HCT116 (cell line): ENCODE data around the gene MLLT3. TPM values are rescaled to one million over a fixed set of nuclear protein-coding genes. Genes with fewer than 3 reads are reported as not detected.

Experiments used
- ATAC-seq: fragments of 200-7000 bp; cut with Tn5 transposase; 2 replicates; pipeline ENCODE4 v1.9.1; 2020; ENCODE audit warnings: mild to moderate bottlenecking, moderate library complexity
- BruUV-seq: library from RNA; stranded (reverse); fragments of 400-500 nt; replicated peaks from 2 replicates; lab custom pipeline; 2021; lab: Mats Ljungman, UMichigan
- CTCF ChIA-PET: fragments of 300-600 bp; sonication (Branson Sonifier 250); formaldehyde crosslinking; loops from one replicate; lab custom pipeline; 2021; ENCODE audit warnings: antibody characterized with exemption; lab: Charles Lee
- POLR2A ChIA-PET: fragments of 300-600, 350-600 bp; sonication (Branson Sonifier 250); formaldehyde crosslinking; loops from one replicate; lab custom pipeline; 2021; ENCODE audit warnings: antibody characterized with exemption; lab: Charles Lee
- RAD21 ChIA-PET, 2 experiments: fragments of 300-600 bp; sonication (Branson Sonifier 250); formaldehyde crosslinking; loops; one replicate each; lab custom pipeline; 2023; ENCODE audit warnings: low total read pairs in 2 of 2; ENCODE audit not compliant: uncharacterized antibody in 2 of 2, unreplicated experiment in 2 of 2, low non-redundant PET in 1 of 2; lab: Charles Lee
- DNase-seq: peaks from one replicate; pipeline ENCODE4 v3.0.0-alpha.2; 2010; ENCODE audit warnings: low read depth, low spot score
- H2AFZ ChIP-seq: fragments of 200-600 bp; shearing (Covaris generic), sonication (generic); 2 replicates; pipeline ENCODE4 v1.6.1; 2017; ENCODE audit warnings: low read depth, mixed run types, mixed read lengths, antibody characterized with exemption, low read length; ENCODE audit not compliant: poor library complexity, severe bottlenecking
- H3K27ac ChIP-seq: 2 replicates; pipeline ENCODE4 v1.5.1; 2012; ENCODE audit warnings: low read depth, low read length
- H3K27me3 ChIP-seq: fragments of 200-600 bp; sonication (generic); 2 replicates; pipeline ENCODE4 v1.6.1; 2016; ENCODE audit warnings: mixed run types, low read length, mixed read lengths; ENCODE audit not compliant: insufficient read depth
- H3K36me3 ChIP-seq, 2 experiments: fragments of 200-500 bp in 1 of 2; fragments of 200-600 bp in 1 of 2; sonication (Bioruptor generic) in 1 of 2; sonication (generic) in 1 of 2; 2 replicates each; pipeline versions ENCODE4 v1.5.1 to v1.6.1; 2014 to 2016; ENCODE audit warnings: low read length in 2 of 2, inconsistent platforms in 1 of 2, mixed read lengths in 1 of 2, mixed run types in 1 of 2; ENCODE audit not compliant: insufficient read depth in 2 of 2, control insufficient read depth in 1 of 2
- H3K4me1 ChIP-seq, 2 experiments: fragments of 200-600 bp in 1 of 2; sonication (generic) in 1 of 2; 2 replicates each; pipeline versions ENCODE4 v1.5.1 to v1.6.1; 2012 to 2017; ENCODE audit warnings: low read length in 2 of 2, inconsistent platforms in 1 of 2, mild to moderate bottlenecking in 1 of 2, mixed read lengths in 1 of 2, mixed run types in 1 of 2, moderate library complexity in 1 of 2; ENCODE audit not compliant: insufficient read depth in 2 of 2, control insufficient read depth in 1 of 2
- H3K4me2 ChIP-seq: fragments of 200-600 bp; sonication (generic); 2 replicates; pipeline ENCODE4 v1.6.1; 2017; ENCODE audit warnings: mixed run types, low read length, mixed read lengths
- H3K4me3 ChIP-seq, 2 experiments: fragments of 200-600 bp in 1 of 2; sonication (generic) in 1 of 2; replicated peaks in 1 of 2; 2 replicates each; pipeline ENCODE4 v1.5.1; 2011 to 2016; ENCODE audit warnings: low read length in 2 of 2, control low read depth in 1 of 2, low read depth in 1 of 2, mild to moderate bottlenecking in 1 of 2, mixed read lengths in 1 of 2, mixed run types in 1 of 2
- H3K79me2 ChIP-seq: fragments of 200-600 bp; sonication (generic); 2 replicates; pipeline ENCODE4 v1.6.1; 2017; ENCODE audit warnings: mild to moderate bottlenecking, mixed run types, low read length, moderate library complexity, mixed read lengths; ENCODE audit not compliant: insufficient read depth
- H3K9ac ChIP-seq: fragments of 200-600 bp; sonication (generic); 2 replicates; pipeline ENCODE4 v1.6.1; 2016; ENCODE audit warnings: low read length, mixed read lengths
- H3K9me2 ChIP-seq: fragments of 200-600 bp; sonication (generic), shearing (Covaris generic); 2 replicates; pipeline ENCODE4 v1.6.1; 2017; ENCODE audit warnings: mixed run types, mild to moderate bottlenecking, moderate library complexity; ENCODE audit not compliant: insufficient read depth
- H3K9me3 ChIP-seq, 2 experiments: fragments of 200-500 bp in 1 of 2; fragments of 200-600 bp in 1 of 2; sonication (Bioruptor generic) in 1 of 2; sonication (generic) in 1 of 2; 2 replicates each; pipeline ENCODE4 v1.6.1; 2014 to 2017; ENCODE audit warnings: low read length in 2 of 2, mixed read lengths in 2 of 2, inconsistent platforms in 1 of 2, low read depth in 1 of 2, mild to moderate bottlenecking in 1 of 2, mixed run types in 1 of 2, moderate library complexity in 1 of 2; ENCODE audit not compliant: control insufficient read depth in 1 of 2, insufficient read depth in 1 of 2
- H4K20me1 ChIP-seq: fragments of 200-600 bp; sonication (generic), shearing (Covaris generic); 2 replicates; pipeline ENCODE4 v1.6.1; 2017; ENCODE audit warnings: mixed run types, mild to moderate bottlenecking, moderate library complexity; ENCODE audit not compliant: insufficient read depth
- ATF3 ChIP-seq: IDR thresholded peaks from 2 replicates; pipeline ENCODE4 v1.6.1; 2012
- CBX3 ChIP-seq: IDR thresholded peaks from 2 replicates; pipeline ENCODE4 v1.6.1; 2012; ENCODE audit warnings: low read depth
- CEBPB ChIP-seq: IDR thresholded peaks from 2 replicates; pipeline ENCODE4 v1.6.1; 2012; ENCODE audit warnings: low read depth
- EGR1 ChIP-seq: IDR thresholded peaks from 2 replicates; pipeline ENCODE4 v1.6.1; 2012; ENCODE audit warnings: low read depth
- ELF1 ChIP-seq: IDR thresholded peaks from 2 replicates; pipeline ENCODE4 v1.6.1; 2012; ENCODE audit warnings: low read depth, borderline replicate concordance
- EZH2 ChIP-seq: fragments of 200-600 bp; sonication (generic); IDR thresholded peaks from 2 replicates; pipeline ENCODE4 v1.6.1; 2017; ENCODE audit warnings: antibody characterized with exemption, mixed run types
- FOSL1 ChIP-seq: IDR thresholded peaks from 2 replicates; pipeline ENCODE4 v1.6.1; 2012; ENCODE audit warnings: low read depth
- JUND ChIP-seq: IDR thresholded peaks from 2 replicates; pipeline ENCODE4 v1.6.1; 2012
- MAX ChIP-seq: IDR thresholded peaks from 2 replicates; pipeline ENCODE4 v1.6.1; 2012
- POLR2A ChIP-seq: IDR thresholded peaks from 2 replicates; pipeline ENCODE4 v1.7.0; 2011; ENCODE audit warnings: borderline replicate concordance; ENCODE audit not compliant: insufficient read depth, insufficient read length; ENCODE audit errors: extremely low read depth
- POLR2AphosphoS5 ChIP-seq: IDR thresholded peaks from 2 replicates; pipeline ENCODE4 v1.6.1; 2011; ENCODE audit warnings: mild to moderate bottlenecking, low read depth, low read length, moderate library complexity
- RAD21 ChIP-seq: IDR thresholded peaks from 2 replicates; pipeline ENCODE4 v1.6.1; 2012; ENCODE audit warnings: low read depth, mild to moderate bottlenecking
- REST ChIP-seq: IDR thresholded peaks from 2 replicates; pipeline ENCODE4 v1.6.1; 2012; ENCODE audit warnings: low read depth
- SIN3A ChIP-seq: IDR thresholded peaks from 2 replicates; pipeline ENCODE4 v1.6.1; 2012; ENCODE audit warnings: low read depth
- SRF ChIP-seq: IDR thresholded peaks from 2 replicates; pipeline ENCODE4 v1.6.1; 2012; ENCODE audit warnings: low read depth
- TCF7L2 ChIP-seq: IDR thresholded peaks from 2 replicates; pipeline ENCODE4 v1.7.0; 2011; ENCODE audit warnings: borderline replicate concordance, inconsistent platforms; ENCODE audit not compliant: insufficient read depth, insufficient read length; ENCODE audit errors: extremely low read depth
- ZBTB33 ChIP-seq: IDR thresholded peaks from 2 replicates; pipeline ENCODE4 v1.6.1; 2011; ENCODE audit warnings: mild to moderate bottlenecking, low read length, moderate library complexity; ENCODE audit not compliant: insufficient replicate concordance; ENCODE audit errors: extremely low read depth
- ZNF274 ChIP-seq: fragments of 200-500 bp; sonication (Bioruptor generic); IDR thresholded peaks from 2 replicates; pipeline ENCODE4 v1.6.1; 2014; ENCODE audit warnings: mild to moderate bottlenecking, low read depth, low read length, inconsistent platforms
- intact Hi-C: fragments of 100-400 bp; cut with micrococcal nuclease; formaldehyde crosslinking; loops from 2 replicates; pipeline ENCODE4 v1.10.0; 2022
- total RNA-seq: library from RNA; stranded (reverse); gene quantifications from one replicate; pipeline ENCODE4 v1.2.1, GENCODE V29; 2021; ENCODE audit not compliant: unreplicated experiment

Gene MLLT3
- total RNA-seq, 1 experiment from 2014 or later = 4.3 TPM

GRCh38 chr9:20570756-20571155 is 51.5 kb downstream of the MLLT3 start:
- POLR2A ChIA-PET = no interaction called here
- H3K4me1 ChIP-seq = no peaks in the 10 kb centered on the region
- no TSS peak for BruUV-seq
- DNase-seq = no peak
- H3K9ac ChIP-seq = no peak overlapping the region
- TF ChIP-seq ZBTB33 (no peak), TCF7L2 (no peak), POLR2AphosphoS5 (no peak), EGR1 (no peak), EZH2 (no peak), POLR2A (no peak), CEBPB (no peak), ATF3 (no peak), JUND (no peak), RAD21 (no peak), MAX (no peak), SIN3A (no peak), ZNF274 (no peak), CBX3 (no peak), SRF (no peak), ELF1 (no peak), FOSL1 (no peak), REST (no peak)
- TF ChIP-seq, all 23 proteins: peak for 0
- Histone ChIP-seq H3K4me2 (no peak overlapping the region), H3K79me2 (no peaks in the 10 kb centered on the region), H2AFZ (no peak overlapping the region), H3K27me3 (peaks cover 8% of the 10 kb centered on the region; the same call in 1 of the 2 replicates), H3K9me2 (no peaks in the 10 kb centered on the region), H3K36me3 (no peaks in the 10 kb centered on the region), H4K20me1 (no peaks in the 10 kb centered on the region), H3K9me3 (no peaks in the 10 kb centered on the region), H3K4me3 (no peak overlapping the region), H3K27ac (no peak overlapping the region)
- intact Hi-C loops = no loop called here
- ATAC-seq = no peak
- RAD21 ChIA-PET = no interaction called here
- CTCF ChIA-PET = no interaction called here
